Measurements from ENCODE around the gene CTSA.

DNA sequence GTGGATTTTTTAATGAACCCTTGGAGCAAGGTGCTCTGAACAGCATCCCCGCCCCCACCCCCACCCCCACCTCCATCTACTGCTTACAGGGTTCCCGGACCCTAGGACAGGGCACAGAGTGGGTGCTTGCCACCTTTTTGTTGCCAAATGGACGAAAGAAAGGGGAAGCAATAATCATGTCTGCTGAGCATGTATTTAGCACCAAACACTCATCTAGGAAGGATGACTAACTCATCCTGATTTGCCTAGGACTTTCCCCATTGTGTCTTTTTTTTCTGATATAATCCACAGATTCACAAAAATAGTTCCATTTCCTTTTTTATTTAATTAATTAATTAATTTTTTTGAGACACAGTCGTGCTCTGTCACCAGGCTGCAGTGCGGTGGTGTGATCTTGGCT, 22.0 kb downstream of the CTSA start:
- TF ChIP-seq, protein P1, sequence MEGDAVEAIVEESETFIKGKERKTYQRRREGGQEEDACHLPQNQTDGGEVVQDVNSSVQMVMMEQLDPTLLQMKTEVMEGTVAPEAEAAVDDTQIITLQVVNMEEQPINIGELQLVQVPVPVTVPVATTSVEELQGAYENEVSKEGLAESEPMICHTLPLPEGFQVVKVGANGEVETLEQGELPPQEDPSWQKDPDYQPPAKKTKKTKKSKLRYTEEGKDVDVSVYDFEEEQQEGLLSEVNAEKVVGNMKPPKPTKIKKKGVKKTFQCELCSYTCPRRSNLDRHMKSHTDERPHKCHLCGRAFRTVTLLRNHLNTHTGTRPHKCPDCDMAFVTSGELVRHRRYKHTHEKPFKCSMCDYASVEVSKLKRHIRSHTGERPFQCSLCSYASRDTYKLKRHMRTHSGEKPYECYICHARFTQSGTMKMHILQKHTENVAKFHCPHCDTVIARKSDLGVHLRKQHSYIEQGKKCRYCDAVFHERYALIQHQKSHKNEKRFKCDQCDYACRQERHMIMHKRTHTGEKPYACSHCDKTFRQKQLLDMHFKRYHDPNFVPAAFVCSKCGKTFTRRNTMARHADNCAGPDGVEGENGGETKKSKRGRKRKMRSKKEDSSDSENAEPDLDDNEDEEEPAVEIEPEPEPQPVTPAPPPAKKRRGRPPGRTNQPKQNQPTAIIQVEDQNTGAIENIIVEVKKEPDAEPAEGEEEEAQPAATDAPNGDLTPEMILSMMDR (IDR thresholded peaks at IDR 0.05), result no peak
- TF ChIP-seq POLR2A (IDR thresholded peaks at IDR 0.05), result no peak

All from body of pancreas (tissue), 4 donors.